ENCODE measurements around the gene TRMT11.

DNA sequence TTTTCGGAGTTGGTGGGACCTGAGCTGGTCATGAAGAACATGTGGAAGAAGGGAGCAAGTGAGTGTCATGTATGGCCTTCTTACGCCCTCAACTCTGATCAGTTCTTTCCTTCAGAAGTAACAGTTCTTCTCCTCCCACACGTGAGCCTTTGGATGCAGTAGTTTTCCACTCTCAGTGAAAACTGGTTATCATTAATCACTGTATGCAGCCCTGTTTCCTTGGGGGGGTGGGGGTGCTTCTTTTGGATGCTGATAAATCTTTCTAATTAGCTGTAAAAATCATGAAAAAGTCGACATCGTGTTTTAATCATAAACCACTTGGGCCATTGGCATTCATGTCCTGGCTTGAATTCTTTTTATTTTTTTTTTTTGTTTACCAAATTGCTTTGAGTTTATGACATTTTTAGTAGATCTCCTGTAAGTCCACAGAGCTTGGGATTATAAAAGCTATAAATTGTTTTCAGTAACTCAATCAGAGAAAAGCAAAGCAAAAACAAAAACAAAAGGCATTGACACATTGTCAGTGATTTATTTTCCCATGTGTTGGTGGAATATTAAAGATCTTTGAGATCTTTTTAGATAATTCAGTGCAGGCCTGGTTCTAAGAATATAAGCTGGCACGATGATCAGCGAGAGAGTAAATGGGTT lies 84.8 kb downstream of the TRMT11 start:
- TF ChIP-seq POLR2A (IDR thresholded peaks at IDR 0.05) (no peak), POLR2AphosphoS5 (IDR thresholded peaks at IDR 0.05) (no peak)
- TF ChIP-seq, protein P1, sequence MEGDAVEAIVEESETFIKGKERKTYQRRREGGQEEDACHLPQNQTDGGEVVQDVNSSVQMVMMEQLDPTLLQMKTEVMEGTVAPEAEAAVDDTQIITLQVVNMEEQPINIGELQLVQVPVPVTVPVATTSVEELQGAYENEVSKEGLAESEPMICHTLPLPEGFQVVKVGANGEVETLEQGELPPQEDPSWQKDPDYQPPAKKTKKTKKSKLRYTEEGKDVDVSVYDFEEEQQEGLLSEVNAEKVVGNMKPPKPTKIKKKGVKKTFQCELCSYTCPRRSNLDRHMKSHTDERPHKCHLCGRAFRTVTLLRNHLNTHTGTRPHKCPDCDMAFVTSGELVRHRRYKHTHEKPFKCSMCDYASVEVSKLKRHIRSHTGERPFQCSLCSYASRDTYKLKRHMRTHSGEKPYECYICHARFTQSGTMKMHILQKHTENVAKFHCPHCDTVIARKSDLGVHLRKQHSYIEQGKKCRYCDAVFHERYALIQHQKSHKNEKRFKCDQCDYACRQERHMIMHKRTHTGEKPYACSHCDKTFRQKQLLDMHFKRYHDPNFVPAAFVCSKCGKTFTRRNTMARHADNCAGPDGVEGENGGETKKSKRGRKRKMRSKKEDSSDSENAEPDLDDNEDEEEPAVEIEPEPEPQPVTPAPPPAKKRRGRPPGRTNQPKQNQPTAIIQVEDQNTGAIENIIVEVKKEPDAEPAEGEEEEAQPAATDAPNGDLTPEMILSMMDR (IDR thresholded peaks at IDR 0.05), result no peak

All from sigmoid colon (tissue), 4 donors.